Stimulated activated naive CD8-positive, alpha-beta T cell treated with anti-CD3 and anti-CD28 coated beads, Interleukin-15, amount 100 ng/mL, for 72 hours (primary cell): ENCODE data around the gene FAF2.

ENCODE experiments used
- ATAC-seq: fragments of 150-1000 bp; cut with Tn5 transposase; 2 replicates; pipeline ENCODE4 v1.10.0; 2021; ENCODE audit warnings: mild to moderate bottlenecking, moderate library complexity
- DNase-seq, 2 donors: peaks; one replicate each; pipeline ENCODE4 v3.0.0; 2021 to 2022
- H3K27ac Mint-ChIP-seq, 2 donors: one replicate each; pipeline ENCODE4 v1.8.0; 2022; ENCODE audit warnings: mild to moderate bottlenecking in 2 of 2, mixed read lengths in 2 of 2, moderate library complexity in 2 of 2
- H3K27me3 Mint-ChIP-seq: one replicate; pipeline ENCODE4 v1.8.0; 2022; ENCODE audit warnings: mixed read lengths
- H3K4me1 Mint-ChIP-seq: one replicate; pipeline ENCODE4 v1.8.0; 2022; ENCODE audit warnings: mild to moderate bottlenecking, mixed read lengths
- H3K4me3 Mint-ChIP-seq, 2 donors: one replicate each; pipeline ENCODE4 v1.8.0; 2022; ENCODE audit warnings: mild to moderate bottlenecking in 2 of 2, mixed read lengths in 2 of 2, moderate library complexity in 1 of 2
- H3K9me3 Mint-ChIP-seq, 2 donors: one replicate each; pipeline ENCODE4 v1.8.0; 2022; ENCODE audit warnings: mixed read lengths in 2 of 2

The FAF2 gene

GRCh38 chr5:176526462-176526861 is 78.3 kb downstream of the FAF2 start:
- no peak for DNase-seq
- no peaks in the 10 kb centered on the region for H3K27me3 Mint-ChIP-seq

GRCh38 chr5:176527246-176528222 is 79.3 kb downstream of the FAF2 start:
- peak overlapping the region in 1 of 2 donors; percentile 72 for H3K27ac Mint-ChIP-seq
- H3K27me3 Mint-ChIP-seq: no peaks in the 10 kb centered on the region

More at GRCh38 chr5:176526462-176526861, 78.3 kb downstream of the FAF2 start:
- Mint-ChIP-seq H3K27ac (no peak overlapping the region), H3K4me3 (no peak overlapping the region), H3K9me3 (no peaks in the 10 kb centered on the region), H3K4me1 (peaks cover 56% of the 10 kb centered on the region)
- no peak for ATAC-seq

GRCh38 chr5:176528301-176528700 is 80.1 kb downstream of the FAF2 start:
- Mint-ChIP-seq H3K9me3 (no peaks in the 10 kb centered on the region), H3K27me3 (no peaks in the 10 kb centered on the region), H3K27ac (peak overlapping the region in 1 of 2 donors; percentile 52), H3K4me1 (peaks cover 67% of the 10 kb centered on the region), H3K4me3 (peak overlapping the region in 1 of 2 donors; percentile 42)
- no peak for ATAC-seq
- no peak for DNase-seq

More at GRCh38 chr5:176527246-176528222, 79.3 kb downstream of the FAF2 start:
- ATAC-seq (no peak), DNase-seq (no peak)
- Mint-ChIP-seq H3K4me3 (no peak overlapping the region), H3K9me3 (no peaks in the 10 kb centered on the region), H3K4me1 (peaks cover 65% of the 10 kb centered on the region)

- Mint-ChIP-seq H3K4me3 (peak overlapping the region in 1 of 2 donors; percentile 42), H3K9me3 (no peaks in the 10 kb centered on the region), H3K27me3 (no peaks in the 10 kb centered on the region), H3K27ac (peak overlapping the region in 1 of 2 donors; percentile 52), H3K4me1 (peaks cover 67% of the 10 kb centered on the region)
- no peak for ATAC-seq
- DNase-seq: no peak
These were observed 80.6 kb downstream of the FAF2 start for GRCh38 chr5:176528761-176529115.

- DNase-seq: no peak
- H3K27ac Mint-ChIP-seq: peak overlapping the region; percentile 42 to 92
- ATAC-seq: no peak
- no peaks in the 10 kb centered on the region for H3K9me3 Mint-ChIP-seq
- H3K27me3 Mint-ChIP-seq: no peaks in the 10 kb centered on the region
- H3K4me3 Mint-ChIP-seq: peak overlapping the region; percentile 74 to 88
- peaks cover 69% of the 10 kb centered on the region for H3K4me1 Mint-ChIP-seq
These were observed 81.0 kb downstream of the FAF2 start for GRCh38 chr5:176529116-176529740.

- H3K4me3 Mint-ChIP-seq: peak overlapping the region; percentile 74 to 88
- DNase-seq (peak in 1 of 2 donors; percentile 48), ATAC-seq (peak; percentile 62)
- peak overlapping the region; percentile 35 to 92 for H3K27ac Mint-ChIP-seq
- H3K4me1 Mint-ChIP-seq: peaks cover 74% of the 10 kb centered on the region
- no peaks in the 10 kb centered on the region for H3K27me3 Mint-ChIP-seq
- no peaks in the 10 kb centered on the region for H3K9me3 Mint-ChIP-seq
These were observed 81.6 kb downstream of the FAF2 start for GRCh38 chr5:176529741-176530141.

GRCh38 chr5:176530393-176530982 is 82.3 kb downstream of the FAF2 start:
- Mint-ChIP-seq H3K4me3 (peak overlapping the region; percentile 86 to 92), H3K27me3 (no peaks in the 10 kb centered on the region), H3K9me3 (no peaks in the 10 kb centered on the region), H3K4me1 (peaks cover 81% of the 10 kb centered on the region), H3K27ac (peak overlapping the region in 1 of 2 donors; percentile 54)
- ATAC-seq (no peak), DNase-seq (no peak)

GRCh38 chr5:176530983-176531901 is 83.1 kb downstream of the FAF2 start:
- H3K27ac Mint-ChIP-seq: peak overlapping the region; percentile 93
- DNase-seq: no peak
- H3K4me3 Mint-ChIP-seq: peak overlapping the region; percentile 86 to 92
- no peaks in the 10 kb centered on the region for H3K9me3 Mint-ChIP-seq
- peak; percentile 10 for ATAC-seq
- no peaks in the 10 kb centered on the region for H3K27me3 Mint-ChIP-seq
- peaks cover 81% of the 10 kb centered on the region for H3K4me1 Mint-ChIP-seq

GRCh38 chr5:176531902-176532493 is 83.8 kb downstream of the FAF2 start:
- no peak for DNase-seq
- H3K4me1 Mint-ChIP-seq: peaks cover 81% of the 10 kb centered on the region
- no peaks in the 10 kb centered on the region for H3K27me3 Mint-ChIP-seq
- H3K9me3 Mint-ChIP-seq: no peaks in the 10 kb centered on the region
- no peak for ATAC-seq
- H3K4me3 Mint-ChIP-seq: peak overlapping the region; percentile 86 to 92
- H3K27ac Mint-ChIP-seq: no peak overlapping the region

GRCh38 chr5:176532795-176533194 is 84.6 kb downstream of the FAF2 start:
- no peaks in the 10 kb centered on the region for H3K9me3 Mint-ChIP-seq
- H3K27ac Mint-ChIP-seq: peak overlapping the region in 1 of 2 donors; percentile 54
- no peak for ATAC-seq
- DNase-seq: no peak
- H3K27me3 Mint-ChIP-seq: no peaks in the 10 kb centered on the region
- H3K4me3 Mint-ChIP-seq: peak overlapping the region; percentile 91 to 95
- peaks cover 75% of the 10 kb centered on the region for H3K4me1 Mint-ChIP-seq

- peak overlapping the region; percentile 91 to 95 for H3K4me3 Mint-ChIP-seq
- peaks cover 75% of the 10 kb centered on the region for H3K4me1 Mint-ChIP-seq
- H3K27ac Mint-ChIP-seq: peak overlapping the region; percentile 95 to 97
- ATAC-seq: no peak
- H3K27me3 Mint-ChIP-seq: no peaks in the 10 kb centered on the region
- no peak for DNase-seq
- H3K9me3 Mint-ChIP-seq: no peaks in the 10 kb centered on the region
These were observed 85.2 kb downstream of the FAF2 start for GRCh38 chr5:176533390-176533789.

- Mint-ChIP-seq H3K9me3 (no peaks in the 10 kb centered on the region), H3K27me3 (no peaks in the 10 kb centered on the region), H3K4me3 (peak overlapping the region; percentile 91 to 95), H3K4me1 (peaks cover 75% of the 10 kb centered on the region), H3K27ac (peak overlapping the region; percentile 97)
- DNase-seq (peak; percentile 52 to 56), ATAC-seq (no peak)
These were observed 85.9 kb downstream of the FAF2 start for GRCh38 chr5:176533894-176534611.

- Mint-ChIP-seq H3K9me3 (no peaks in the 10 kb centered on the region), H3K4me1 (peaks cover 75% of the 10 kb centered on the region), H3K27ac (peak overlapping the region; percentile 97), H3K4me3 (peak overlapping the region; percentile 91 to 95), H3K27me3 (no peaks in the 10 kb centered on the region)
- DNase-seq: peak in 1 of 2 donors; percentile 42
- ATAC-seq: no peak
These were observed 86.5 kb downstream of the FAF2 start for GRCh38 chr5:176534640-176535039.
